Measurements from ENCODE around the gene MTERF4.

DNA sequence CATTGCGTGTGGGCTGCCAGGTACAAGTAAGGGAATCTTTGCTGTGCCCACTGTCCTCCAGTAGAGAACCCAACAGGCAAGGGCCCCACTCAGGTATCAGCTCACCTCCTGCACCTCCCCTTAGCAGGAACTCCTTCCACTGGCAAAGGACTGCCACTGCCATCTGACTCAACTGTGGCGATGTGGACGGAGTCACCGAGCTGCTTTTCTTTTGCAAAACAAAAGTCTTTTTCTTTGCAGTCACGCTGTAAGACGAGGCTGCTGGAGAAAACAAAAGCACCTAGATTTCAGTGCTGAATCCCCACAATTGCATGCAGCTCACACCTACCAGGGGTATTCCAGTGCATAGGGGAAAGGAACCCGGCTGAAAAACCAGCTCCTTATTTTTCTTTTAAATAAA is 7.9 kb downstream of the MTERF4 start:
- TF ChIP-seq, protein P1, sequence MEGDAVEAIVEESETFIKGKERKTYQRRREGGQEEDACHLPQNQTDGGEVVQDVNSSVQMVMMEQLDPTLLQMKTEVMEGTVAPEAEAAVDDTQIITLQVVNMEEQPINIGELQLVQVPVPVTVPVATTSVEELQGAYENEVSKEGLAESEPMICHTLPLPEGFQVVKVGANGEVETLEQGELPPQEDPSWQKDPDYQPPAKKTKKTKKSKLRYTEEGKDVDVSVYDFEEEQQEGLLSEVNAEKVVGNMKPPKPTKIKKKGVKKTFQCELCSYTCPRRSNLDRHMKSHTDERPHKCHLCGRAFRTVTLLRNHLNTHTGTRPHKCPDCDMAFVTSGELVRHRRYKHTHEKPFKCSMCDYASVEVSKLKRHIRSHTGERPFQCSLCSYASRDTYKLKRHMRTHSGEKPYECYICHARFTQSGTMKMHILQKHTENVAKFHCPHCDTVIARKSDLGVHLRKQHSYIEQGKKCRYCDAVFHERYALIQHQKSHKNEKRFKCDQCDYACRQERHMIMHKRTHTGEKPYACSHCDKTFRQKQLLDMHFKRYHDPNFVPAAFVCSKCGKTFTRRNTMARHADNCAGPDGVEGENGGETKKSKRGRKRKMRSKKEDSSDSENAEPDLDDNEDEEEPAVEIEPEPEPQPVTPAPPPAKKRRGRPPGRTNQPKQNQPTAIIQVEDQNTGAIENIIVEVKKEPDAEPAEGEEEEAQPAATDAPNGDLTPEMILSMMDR (conservative IDR thresholded peaks at IDR 0.05; ENCODE audit: low read length): no peak
- no peak for TF ChIP-seq EZH2phosphoT487 (IDR thresholded peaks at IDR 0.05; ENCODE audit: borderline replicate concordance)
